SU-DHL-6 (cell line): ENCODE data around the gene FAM174A.

Source experiments
- CTCF ChIP-seq: fragments of 200-600 bp; sonication (generic); IDR thresholded peaks from one replicate; pipeline ENCODE4 v1.5.1; 2017; ENCODE audit warnings: antibody characterized with exemption, mild to moderate bottlenecking, low read length, moderate library complexity; ENCODE audit not compliant: insufficient read depth, poor library complexity, severe bottlenecking
- EZH2phosphoT487 ChIP-seq: fragments of 200-600 bp; sonication (generic), shearing (Covaris generic); conservative IDR thresholded peaks from 2 replicates; pipeline ENCODE4 v1.6.1; 2018; ENCODE audit warnings: mild to moderate bottlenecking, antibody characterized with exemption, low read length, moderate library complexity, mixed read lengths

DNA sequence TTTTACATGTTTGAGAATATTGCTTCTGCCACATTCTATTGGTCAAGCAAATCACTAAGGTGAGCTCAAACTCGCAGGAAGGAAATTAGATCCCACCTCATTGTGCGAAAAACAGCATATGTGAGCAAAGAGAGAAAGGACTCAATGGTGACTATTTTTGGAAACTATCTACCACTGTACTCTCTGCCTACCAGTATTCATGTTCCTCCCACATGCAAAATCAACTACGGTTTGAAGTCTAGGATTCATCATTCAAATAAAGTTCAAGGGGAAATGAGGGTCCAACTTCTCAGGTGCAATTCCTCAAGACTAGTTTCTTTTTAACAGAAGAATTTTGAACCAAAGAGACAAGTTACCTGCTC is 60.6 kb downstream of the FAM174A start:
- TF ChIP-seq CTCF (no peak), EZH2phosphoT487 (no peak)
